ENCODE results near the gene THADA.
"Not testable (repeated sequence)": the region's sequence is repeated elsewhere in the genome, so short reads cannot be mapped to it uniquely, and the experiment has no call there.

- TF ChIP-seq, protein P1, sequence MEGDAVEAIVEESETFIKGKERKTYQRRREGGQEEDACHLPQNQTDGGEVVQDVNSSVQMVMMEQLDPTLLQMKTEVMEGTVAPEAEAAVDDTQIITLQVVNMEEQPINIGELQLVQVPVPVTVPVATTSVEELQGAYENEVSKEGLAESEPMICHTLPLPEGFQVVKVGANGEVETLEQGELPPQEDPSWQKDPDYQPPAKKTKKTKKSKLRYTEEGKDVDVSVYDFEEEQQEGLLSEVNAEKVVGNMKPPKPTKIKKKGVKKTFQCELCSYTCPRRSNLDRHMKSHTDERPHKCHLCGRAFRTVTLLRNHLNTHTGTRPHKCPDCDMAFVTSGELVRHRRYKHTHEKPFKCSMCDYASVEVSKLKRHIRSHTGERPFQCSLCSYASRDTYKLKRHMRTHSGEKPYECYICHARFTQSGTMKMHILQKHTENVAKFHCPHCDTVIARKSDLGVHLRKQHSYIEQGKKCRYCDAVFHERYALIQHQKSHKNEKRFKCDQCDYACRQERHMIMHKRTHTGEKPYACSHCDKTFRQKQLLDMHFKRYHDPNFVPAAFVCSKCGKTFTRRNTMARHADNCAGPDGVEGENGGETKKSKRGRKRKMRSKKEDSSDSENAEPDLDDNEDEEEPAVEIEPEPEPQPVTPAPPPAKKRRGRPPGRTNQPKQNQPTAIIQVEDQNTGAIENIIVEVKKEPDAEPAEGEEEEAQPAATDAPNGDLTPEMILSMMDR (optimal IDR thresholded peaks at IDR 0.05 in 1 of 3, IDR thresholded peaks at IDR 0.05 in 1 of 3, conservative IDR thresholded peaks at IDR 0.05 in 1 of 3; ENCODE audit: extremely low read depth in 1 of 3, insufficient read depth in 2 of 3, low read length in 3 of 3): not testable (repeated sequence)
- TF ChIP-seq EZH2 (IDR thresholded peaks at IDR 0.05; ENCODE audit: low read length): not testable (repeated sequence)
Measured at GRCh38 chr2:43396344-43396743, 199.5 kb downstream of the THADA start.

Measured in keratinocyte (primary cell).